GM10266 (cell line): Measurements from ENCODE around the gene VENTX.

Experiments used
- DNase-seq: peaks from one replicate; pipeline ENCODE4 v3.0.0; 2012; ENCODE audit errors: extremely low spot score
- TF ChIP-seq, protein P1 (sequence below): IDR thresholded peaks from 2 replicates; pipeline ENCODE4 v1.5.1; 2012; ENCODE audit warnings: mild to moderate bottlenecking, low read depth; ENCODE audit not compliant: control insufficient read depth, insufficient read depth; ENCODE audit errors: missing control alignments

VENTX gene

DNA sequence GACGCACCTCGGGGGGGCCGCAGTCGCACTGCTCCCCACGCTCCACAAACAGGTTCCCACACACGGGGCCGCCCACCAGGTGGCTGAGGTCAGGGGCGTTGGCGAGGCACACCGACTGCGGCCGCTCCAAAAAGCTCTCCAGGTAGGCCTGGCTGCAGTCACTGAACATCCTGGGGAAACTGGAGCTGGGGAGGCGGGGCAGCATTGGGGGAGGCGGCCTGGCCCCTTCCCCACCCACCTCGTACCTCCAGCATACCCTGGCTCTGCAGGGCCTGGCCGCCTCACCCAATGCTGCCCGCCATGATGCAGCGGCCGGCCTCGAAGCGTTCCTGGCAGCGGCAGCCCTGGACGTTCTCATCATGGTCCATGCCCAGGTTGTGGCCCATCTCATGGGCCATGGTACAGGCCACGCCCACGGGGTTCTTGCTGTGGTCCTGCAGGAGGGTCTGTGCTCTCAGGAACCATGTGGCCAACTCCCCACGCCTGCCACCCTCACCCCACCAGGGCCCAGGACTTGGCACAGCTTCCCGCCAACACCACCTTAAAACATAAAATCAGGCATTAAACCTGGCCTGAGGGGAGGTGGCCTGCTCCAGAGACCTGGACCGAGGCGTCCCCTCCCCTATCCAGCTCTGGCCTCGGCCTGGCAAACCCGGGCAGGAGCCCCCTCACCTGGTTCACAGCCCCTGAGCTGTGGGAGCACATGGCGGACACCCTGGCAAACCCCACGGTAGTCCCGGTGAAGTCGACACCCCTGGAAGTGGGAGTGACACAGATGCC is 34.1 kb downstream of the VENTX start:
- TF ChIP-seq, protein P1, sequence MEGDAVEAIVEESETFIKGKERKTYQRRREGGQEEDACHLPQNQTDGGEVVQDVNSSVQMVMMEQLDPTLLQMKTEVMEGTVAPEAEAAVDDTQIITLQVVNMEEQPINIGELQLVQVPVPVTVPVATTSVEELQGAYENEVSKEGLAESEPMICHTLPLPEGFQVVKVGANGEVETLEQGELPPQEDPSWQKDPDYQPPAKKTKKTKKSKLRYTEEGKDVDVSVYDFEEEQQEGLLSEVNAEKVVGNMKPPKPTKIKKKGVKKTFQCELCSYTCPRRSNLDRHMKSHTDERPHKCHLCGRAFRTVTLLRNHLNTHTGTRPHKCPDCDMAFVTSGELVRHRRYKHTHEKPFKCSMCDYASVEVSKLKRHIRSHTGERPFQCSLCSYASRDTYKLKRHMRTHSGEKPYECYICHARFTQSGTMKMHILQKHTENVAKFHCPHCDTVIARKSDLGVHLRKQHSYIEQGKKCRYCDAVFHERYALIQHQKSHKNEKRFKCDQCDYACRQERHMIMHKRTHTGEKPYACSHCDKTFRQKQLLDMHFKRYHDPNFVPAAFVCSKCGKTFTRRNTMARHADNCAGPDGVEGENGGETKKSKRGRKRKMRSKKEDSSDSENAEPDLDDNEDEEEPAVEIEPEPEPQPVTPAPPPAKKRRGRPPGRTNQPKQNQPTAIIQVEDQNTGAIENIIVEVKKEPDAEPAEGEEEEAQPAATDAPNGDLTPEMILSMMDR: no peak
- no peak for DNase-seq

DNA sequence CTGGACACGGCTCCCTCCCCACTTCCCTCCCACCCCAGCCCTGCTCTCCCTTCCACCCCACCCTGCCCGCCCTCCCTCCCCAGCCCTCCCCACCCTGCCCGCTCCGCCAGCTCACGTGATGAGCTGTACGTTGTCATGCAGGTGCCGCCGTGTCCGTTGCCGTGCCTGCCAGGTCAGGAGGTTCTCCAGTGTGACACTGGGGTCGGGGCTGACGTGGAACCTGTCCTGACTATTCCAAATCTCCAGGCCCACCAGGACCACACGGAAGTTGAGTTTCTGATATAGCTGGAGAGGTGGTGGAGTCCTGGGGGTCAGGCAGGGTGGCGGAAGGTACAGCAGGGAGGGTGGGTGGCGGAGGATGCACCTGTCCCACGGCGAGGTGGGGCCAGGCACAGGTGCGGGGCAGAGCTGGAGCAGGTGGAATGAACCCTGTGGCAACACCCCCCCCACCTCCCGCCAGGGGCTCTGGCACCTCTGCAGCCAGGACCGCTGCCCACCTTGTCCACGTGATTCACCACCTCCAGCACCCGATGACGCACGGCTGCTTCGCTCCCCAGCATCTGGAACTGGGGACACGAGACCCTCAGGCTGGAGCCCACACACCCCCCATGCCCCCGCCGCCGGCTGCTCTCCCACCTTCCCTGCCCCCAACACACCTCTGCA is 34.8 kb downstream of the VENTX start:
- TF ChIP-seq, protein P1: no peak
- DNase-seq: no peak

DNA sequence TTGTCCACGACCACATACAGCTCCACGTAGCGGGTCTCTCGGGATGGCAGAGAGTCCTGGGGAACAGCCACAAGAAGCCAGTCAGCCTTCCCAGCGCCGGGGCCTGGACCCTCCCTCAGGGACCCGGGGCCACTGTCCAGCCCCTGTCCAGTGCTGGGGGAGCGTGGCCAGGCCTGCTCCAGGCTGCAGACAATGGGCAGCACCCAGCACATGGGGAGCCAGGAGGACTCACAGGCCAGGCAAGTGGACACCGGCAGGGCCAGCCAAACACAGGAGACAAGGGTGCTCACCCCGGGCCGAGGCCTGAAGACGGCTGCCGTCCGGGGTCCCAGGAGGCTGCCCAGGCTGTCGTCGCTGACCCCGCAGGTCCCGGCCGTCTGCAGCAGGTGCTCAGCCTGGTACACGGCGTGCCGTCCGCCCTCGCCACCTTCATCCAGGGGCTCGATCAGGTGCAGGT is 35.3 kb downstream of the VENTX start:
- DNase-seq: no peak
- TF ChIP-seq, protein P1: no peak

DNA sequence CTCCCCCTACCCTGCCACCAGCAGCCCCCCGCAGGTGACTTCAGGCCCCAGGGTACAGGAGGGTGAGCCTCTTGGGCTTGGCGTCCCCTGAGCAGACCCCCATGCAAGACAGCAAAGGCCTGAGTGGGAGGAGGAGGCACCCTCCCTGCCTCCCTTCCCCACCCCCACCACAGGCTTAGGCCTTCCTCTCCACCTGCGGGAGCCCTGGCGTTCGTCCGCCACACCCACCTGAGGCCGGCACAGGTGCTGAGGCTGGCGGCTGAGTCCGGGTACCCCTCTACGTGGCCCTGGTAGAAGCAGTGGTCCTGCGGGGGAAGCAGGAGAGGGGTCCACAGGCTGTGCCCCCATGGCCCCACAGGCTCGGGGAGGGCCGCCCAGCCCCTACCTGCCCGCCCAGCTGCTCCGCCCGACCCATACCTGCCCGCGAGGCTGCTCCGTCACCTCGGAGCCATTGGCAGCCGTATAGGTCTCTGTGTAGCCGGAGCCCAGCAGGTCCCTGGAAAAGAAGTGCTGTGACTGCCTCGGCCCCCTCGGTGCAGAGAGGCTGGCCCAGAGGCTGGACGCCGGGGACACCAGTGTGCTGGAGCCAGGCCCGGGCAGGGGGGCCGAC is 36.0 kb downstream of the VENTX start:
- no peak for DNase-seq
- TF ChIP-seq, protein P1: no peak

DNA sequence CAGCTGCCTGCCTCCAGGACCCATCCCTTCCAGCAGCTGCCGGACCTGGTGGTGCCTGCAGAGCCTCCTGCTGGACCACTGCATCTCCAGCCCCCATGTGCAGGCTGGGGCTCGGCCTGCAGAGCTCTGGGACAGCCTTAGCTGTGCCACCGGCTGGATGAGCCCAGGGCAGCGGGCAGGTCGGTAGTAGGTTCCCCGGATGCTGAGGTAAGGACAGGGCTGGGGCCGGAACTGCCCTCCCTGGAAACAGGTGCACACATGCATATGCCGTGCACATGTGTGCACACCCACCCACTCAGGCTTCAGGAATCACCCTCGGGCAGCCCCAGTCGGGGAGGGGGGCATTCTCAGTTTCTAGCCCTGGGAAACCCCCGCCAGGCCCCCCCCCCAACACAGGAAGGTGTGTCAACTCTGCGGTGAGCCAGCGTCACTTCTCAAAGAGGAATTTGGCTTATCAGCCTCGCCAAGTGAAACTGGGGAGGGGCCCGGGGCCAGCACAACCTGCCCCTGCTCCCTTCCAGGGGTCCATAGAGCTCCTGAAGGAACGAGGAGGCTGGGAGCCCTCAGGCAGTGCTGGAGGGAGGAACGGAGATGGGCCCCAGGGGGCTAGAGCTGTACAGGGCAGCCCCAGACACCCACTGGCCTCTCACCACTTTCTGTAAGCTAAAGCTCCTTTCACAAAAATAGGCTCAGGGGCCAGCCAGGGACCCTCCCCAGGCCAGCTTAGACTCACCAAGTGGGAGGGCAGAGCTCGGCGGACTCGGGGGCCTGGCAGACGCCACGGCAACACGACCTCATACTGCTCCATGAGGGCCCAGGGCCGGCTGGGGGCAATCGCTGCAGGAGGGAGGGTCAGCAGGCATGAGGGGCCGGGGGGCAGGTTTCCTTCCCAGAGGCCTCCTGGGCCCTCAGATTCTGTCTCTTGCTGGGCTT is 37.4 kb downstream of the VENTX start:
- DNase-seq: peak; percentile 93
- TF ChIP-seq, protein P1: no peak

DNA sequence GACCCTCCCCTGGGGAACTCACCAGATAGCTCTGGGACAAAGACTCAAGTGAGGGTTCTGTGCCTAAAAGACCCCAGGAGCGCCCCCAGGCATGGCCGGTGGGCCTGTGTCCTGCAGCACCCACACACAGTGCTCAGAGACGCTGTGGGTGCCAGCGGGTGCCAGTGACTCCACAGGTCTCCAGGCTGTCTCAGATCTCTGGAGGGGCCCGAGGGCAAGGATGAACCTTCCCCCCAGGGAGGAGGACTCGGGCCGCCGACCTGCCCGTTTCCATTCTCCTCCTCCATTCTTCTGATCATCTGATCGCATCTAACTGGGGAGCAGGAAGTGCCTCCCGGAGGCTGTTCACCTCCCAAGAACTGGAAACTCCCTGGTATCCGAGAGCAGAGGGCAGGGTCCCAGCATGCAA is 38.0 kb downstream of the VENTX start:
- peak; percentile 77 for DNase-seq
- TF ChIP-seq, protein P1: peak; percentile 51
